ELF-1 (cell line): ENCODE results near the gene CPED1.
"Not testable (repeated sequence)": the region's sequence is repeated elsewhere in the genome, so short reads cannot be mapped to it uniquely, and the experiment has no call there.

Experiments
- DNase-seq: peaks from one replicate; pipeline ENCODE4 v3.0.0-alpha.2; 2016; ENCODE audit warnings: low read depth, low spot score

CPED1 gene

GRCh38 chr7:121181357-121181756 is 192.8 kb downstream of the CPED1 start:
- no peak for DNase-seq

GRCh38 chr7:121182281-121182680 is 193.8 kb downstream of the CPED1 start:
- no peak for DNase-seq

GRCh38 chr7:121182902-121183301 is 194.4 kb downstream of the CPED1 start:
- DNase-seq, result no peak

GRCh38 chr7:121183883-121184282 is 195.4 kb downstream of the CPED1 start:
- not testable (repeated sequence) for DNase-seq

GRCh38 chr7:121186746-121187145 is 198.2 kb downstream of the CPED1 start:
- no peak for DNase-seq

GRCh38 chr7:121187222-121187621 is 198.7 kb downstream of the CPED1 start:
- DNase-seq, result no peak

DNA sequence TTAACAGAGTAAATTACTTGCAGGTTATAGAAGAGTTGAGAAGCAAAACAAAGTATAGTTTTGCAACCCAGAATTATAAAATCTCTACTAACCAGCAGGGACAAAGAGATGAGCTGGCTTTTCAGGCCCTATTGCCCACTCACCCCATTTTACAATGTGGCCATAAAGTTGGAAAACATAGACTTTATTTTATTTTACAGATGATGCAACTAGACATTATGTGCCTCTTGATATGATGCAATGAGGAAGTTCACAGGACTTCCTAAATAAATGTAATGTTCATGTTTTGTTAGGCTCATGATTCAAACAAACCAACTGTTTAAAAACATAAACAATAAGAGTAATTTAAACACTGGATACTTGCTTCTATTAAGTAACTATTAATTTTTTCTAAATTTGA is 199.2 kb downstream of the CPED1 start:
- no peak for DNase-seq

GRCh38 chr7:121192834-121193233 is 204.3 kb downstream of the CPED1 start:
- DNase-seq, result no peak

- DNase-seq, result no peak
Observed at GRCh38 chr7:121195010-121195409, 206.5 kb downstream of the CPED1 start.

DNA sequence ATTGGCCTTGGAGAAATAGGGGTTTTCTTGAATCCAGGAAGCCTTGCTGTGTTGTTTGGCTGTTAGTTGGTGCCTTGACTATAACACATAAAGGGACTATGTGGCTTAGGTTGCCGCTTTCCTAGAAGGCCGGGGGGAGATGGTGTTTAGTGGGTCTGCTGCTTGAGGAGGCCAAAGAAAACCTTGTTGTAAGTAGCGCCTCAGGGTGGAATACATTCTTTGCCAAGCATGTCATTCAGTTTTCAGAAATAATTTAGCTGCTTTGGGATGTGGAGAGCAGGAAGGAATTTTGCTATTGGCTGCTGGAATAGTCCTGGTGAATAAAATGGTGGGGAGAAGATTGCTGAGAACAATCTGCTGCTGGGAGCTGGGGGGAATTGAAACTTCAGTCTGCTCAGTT is 207.4 kb downstream of the CPED1 start:
- peak; percentile 26 for DNase-seq

- DNase-seq, result no peak
Observed at GRCh38 chr7:121196286-121196685, 207.8 kb downstream of the CPED1 start.

DNA sequence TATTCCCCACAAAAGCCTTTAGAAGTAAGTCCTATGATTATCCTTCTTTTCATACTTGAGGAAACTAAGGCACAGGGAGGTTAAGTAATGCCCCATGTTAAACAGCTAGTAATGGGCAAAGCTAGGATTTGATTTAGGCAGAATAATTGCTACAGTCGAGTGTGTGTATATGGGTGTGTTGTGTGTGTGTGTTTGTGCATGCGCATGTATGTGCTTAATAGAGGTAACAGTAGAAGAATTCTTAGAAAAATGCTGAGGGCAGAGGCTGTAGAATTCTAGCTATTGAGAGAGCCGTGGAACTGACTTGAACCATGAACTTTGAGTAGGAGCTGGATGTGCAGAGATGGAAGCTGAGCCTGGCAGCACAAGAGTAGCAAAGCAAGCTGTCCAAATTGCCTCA is 208.9 kb downstream of the CPED1 start:
- no peak for DNase-seq

GRCh38 chr7:121198502-121198901 is 210.0 kb downstream of the CPED1 start:
- DNase-seq, result no peak

DNA sequence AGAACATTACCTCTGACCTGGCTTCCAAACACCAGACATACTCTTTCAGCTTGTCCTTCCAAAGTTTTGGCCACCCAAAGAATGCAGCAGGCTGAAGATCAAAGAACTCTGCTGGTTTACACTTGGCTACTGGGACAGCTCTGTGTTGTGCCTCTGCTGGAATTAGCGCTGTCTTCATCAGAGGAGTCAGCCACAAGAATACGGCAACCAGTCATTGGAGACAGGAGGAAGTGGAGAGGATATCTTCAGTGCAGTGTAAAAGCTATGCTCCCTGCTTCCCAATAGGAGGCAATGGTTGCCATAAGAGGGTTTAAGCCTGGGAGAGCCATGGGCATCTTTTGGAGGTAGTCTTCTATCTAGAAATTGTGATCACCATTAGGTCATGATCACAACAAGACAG is 213.6 kb downstream of the CPED1 start:
- peak; percentile 2 for DNase-seq

GRCh38 chr7:121202834-121203233 is 214.3 kb downstream of the CPED1 start:
- no peak for DNase-seq

DNA sequence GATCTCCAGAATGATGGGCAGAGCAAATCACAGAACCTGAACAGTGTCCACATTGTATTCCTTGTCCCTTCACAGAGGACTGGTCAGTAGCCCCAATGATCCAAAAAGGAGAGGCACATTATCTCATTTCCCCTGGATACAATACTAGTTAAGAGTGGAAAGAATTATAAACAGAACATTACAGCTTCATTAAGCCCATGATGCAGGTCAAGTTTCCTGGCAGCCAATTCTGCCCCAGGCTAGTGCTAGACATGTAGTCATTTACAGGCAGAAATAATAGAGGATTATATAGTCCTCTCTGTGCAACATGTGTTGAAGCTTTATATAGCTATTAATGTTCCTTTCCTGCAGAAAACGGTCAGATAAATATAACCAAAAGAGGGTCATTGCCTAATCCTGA is 216.0 kb downstream of the CPED1 start:
- DNase-seq, result no peak

GRCh38 chr7:121205777-121206176 is 217.3 kb downstream of the CPED1 start:
- no peak for DNase-seq

- DNase-seq, result no peak
Observed at GRCh38 chr7:121211253-121211652, 222.7 kb downstream of the CPED1 start.

- DNase-seq, result no peak
Observed at GRCh38 chr7:121212036-121212435, 223.5 kb downstream of the CPED1 start.

DNA sequence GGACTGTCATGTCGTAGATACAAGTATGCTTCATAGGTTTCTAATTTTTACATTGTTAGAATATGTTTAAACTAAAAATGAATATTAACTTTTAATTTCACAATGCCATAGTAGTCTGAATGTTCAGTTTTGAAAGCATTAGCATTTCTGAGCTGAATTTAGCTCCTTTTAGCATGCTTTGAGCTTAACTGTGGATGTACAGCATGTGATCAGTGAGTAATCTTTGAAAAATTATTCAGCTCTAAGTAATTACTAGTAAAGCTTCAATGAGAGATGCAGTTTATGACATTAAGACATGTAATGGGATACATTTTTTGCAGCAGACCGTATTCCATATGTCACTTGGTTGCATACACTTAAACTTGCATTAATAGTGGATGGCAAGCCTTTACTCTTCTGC is 226.1 kb downstream of the CPED1 start:
- no peak for DNase-seq

GRCh38 chr7:121219026-121219425 is 230.5 kb downstream of the CPED1 start:
- no peak for DNase-seq

GRCh38 chr7:121221108-121221507 is 232.6 kb downstream of the CPED1 start:
- DNase-seq, result not testable (repeated sequence)

- no peak for DNase-seq
Observed at GRCh38 chr7:121228779-121229178, 240.3 kb downstream of the CPED1 start.

GRCh38 chr7:121235201-121235600 is 246.7 kb downstream of the CPED1 start:
- no peak for DNase-seq

- no peak for DNase-seq
Observed at GRCh38 chr7:121237601-121238000, 249.1 kb downstream of the CPED1 start.
